Measurements from ENCODE around the gene FOXK1. TPM values are rescaled to one million over a fixed set of nuclear protein-coding genes. Genes with fewer than 3 reads are reported as not detected.

Gene FOXK1
- total and polyA plus RNA-seq, 2 experiments from 2014 or later = 2.3 to 12.7 TPM

DNA sequence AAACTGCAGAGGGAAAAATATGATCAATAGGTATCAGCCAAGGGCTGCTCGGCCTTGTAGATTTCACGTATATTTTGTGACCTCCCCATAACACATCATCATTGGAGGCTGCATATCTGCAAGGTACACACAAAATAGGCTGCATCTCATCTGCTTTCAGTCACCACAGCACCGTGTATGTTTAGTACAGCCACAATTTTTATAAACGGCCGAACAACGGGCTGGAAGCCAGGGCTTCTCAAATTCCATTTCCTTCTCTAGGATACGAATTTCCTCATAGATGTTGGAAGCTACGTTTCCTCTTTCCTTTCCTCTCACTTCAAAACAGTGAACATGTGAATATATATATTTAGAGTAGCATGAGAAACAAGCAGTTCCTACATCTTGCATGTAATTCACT lies 20.2 kb upstream of the FOXK1 start:
- H3K4me1 ChIP-seq (ENCODE audit: insufficient read depth) = no peaks in the 10 kb centered on the region
- TF ChIP-seq STAT1 (IDR thresholded peaks at IDR 0.05; ENCODE audit: unreplicated experiment) (no peak), EZH2 (IDR thresholded peaks at IDR 0.05; ENCODE audit: low read depth, unreplicated experiment) (no peak), POLR2AphosphoS5 (IDR thresholded peaks at IDR 0.05; ENCODE audit: low read depth) (no peak), CREB1 (CRISPR knock-in tag; IDR thresholded peaks at IDR 0.05; ENCODE audit: low read depth) (no peak), ZNF114 (CRISPR knock-in tag; IDR thresholded peaks at IDR 0.05) (no peak), ZNF462 (CRISPR knock-in tag; IDR thresholded peaks at IDR 0.05) (no peak), CTCF (conservative IDR thresholded peaks at IDR 0.05; ENCODE audit: low read depth in 2 of 2) (no peak), ZNF331 (CRISPR knock-in tag; IDR thresholded peaks at IDR 0.05; ENCODE audit: low read depth) (no peak)
- TF ChIP-seq, protein P1, sequence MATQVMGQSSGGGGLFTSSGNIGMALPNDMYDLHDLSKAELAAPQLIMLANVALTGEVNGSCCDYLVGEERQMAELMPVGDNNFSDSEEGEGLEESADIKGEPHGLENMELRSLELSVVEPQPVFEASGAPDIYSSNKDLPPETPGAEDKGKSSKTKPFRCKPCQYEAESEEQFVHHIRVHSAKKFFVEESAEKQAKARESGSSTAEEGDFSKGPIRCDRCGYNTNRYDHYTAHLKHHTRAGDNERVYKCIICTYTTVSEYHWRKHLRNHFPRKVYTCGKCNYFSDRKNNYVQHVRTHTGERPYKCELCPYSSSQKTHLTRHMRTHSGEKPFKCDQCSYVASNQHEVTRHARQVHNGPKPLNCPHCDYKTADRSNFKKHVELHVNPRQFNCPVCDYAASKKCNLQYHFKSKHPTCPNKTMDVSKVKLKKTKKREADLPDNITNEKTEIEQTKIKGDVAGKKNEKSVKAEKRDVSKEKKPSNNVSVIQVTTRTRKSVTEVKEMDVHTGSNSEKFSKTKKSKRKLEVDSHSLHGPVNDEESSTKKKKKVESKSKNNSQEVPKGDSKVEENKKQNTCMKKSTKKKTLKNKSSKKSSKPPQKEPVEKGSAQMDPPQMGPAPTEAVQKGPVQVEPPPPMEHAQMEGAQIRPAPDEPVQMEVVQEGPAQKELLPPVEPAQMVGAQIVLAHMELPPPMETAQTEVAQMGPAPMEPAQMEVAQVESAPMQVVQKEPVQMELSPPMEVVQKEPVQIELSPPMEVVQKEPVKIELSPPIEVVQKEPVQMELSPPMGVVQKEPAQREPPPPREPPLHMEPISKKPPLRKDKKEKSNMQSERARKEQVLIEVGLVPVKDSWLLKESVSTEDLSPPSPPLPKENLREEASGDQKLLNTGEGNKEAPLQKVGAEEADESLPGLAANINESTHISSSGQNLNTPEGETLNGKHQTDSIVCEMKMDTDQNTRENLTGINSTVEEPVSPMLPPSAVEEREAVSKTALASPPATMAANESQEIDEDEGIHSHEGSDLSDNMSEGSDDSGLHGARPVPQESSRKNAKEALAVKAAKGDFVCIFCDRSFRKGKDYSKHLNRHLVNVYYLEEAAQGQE (IDR thresholded peaks at IDR 0.05; ENCODE audit: unreplicated experiment) = no peak
- no peaks in the 10 kb centered on the region for H4K20me1 ChIP-seq (replicated peaks; ENCODE audit: insufficient read depth)
- 0 out of 2 replicates have a peak, but pooled peaks cover 3% of the 10 kb centered on the region for H3K9me2 ChIP-seq (ENCODE audit: insufficient read depth)
- H3F3A ChIP-seq (replicated peaks; ENCODE audit: low read depth) = no peaks in the 10 kb centered on the region
- Mint-ChIP-seq H3K4me3 (no peak overlapping the region), H3K27ac (no peak overlapping the region), H3K9me3 (peaks cover 55% of the 10 kb centered on the region), H3K4me1 (no peaks in the 10 kb centered on the region), H3K36me3 (ENCODE audit: low read depth) (peaks cover 15% of the 10 kb centered on the region), H3K27me3 (ENCODE audit: insufficient read depth, low read depth, poor library complexity) (peaks cover 13% of the 10 kb centered on the region)
- no peaks in the 10 kb centered on the region; the same call in 1 of the 2 replicates for H3K27me3 ChIP-seq (ENCODE audit: insufficient read depth)
- DNase-seq (ENCODE audit: low spot score) (no peak), ATAC-seq (no peak)
- no peaks in the 10 kb centered on the region for H3K36me3 ChIP-seq (ENCODE audit: insufficient read depth)
- no peak overlapping the region for H3K27ac ChIP-seq (ENCODE audit: low read depth)
- no peak overlapping the region for H3K4me3 ChIP-seq
- H3K79me2 ChIP-seq (replicated peaks; ENCODE audit: insufficient read depth) = no peaks in the 10 kb centered on the region
- no peak overlapping the region for H2AFZ ChIP-seq
- no peak overlapping the region for H3K4me2 ChIP-seq
